Esophagus squamous epithelium (tissue), 5 donors: ENCODE data around the gene DOC2A. TPM values are rescaled to one million over a fixed set of nuclear protein-coding genes. Genes with fewer than 3 reads are reported as not detected.

Experiments
- DNase-seq: peaks from one replicate; lab custom pipeline; 2025; lab: John Stamatoyannopoulos, UW
- H3K27ac ChIP-seq, 4 donors: fragments of 200-600 bp; sonication (generic); one replicate each; pipeline ENCODE4 v1.5.1; 2016 to 2019; ENCODE audit warnings: mild to moderate bottlenecking in 1 of 4
- H3K27me3 ChIP-seq, 4 donors: fragments of 200-600 bp; sonication (generic); 1 replicate in 3 of 4; 2 replicates in 1 of 4; pipeline versions ENCODE4 v1.5.1 to v1.6.0; 2017 to 2021; ENCODE audit warnings: antibody characterized with exemption in 1 of 4
- H3K36me3 ChIP-seq, 3 donors: fragments of 200-600 bp; sonication (generic); one replicate each; pipeline ENCODE4 v1.5.1; 2016 to 2019
- H3K4me1 ChIP-seq, 3 donors: fragments of 200-600 bp; sonication (generic); one replicate each; pipeline ENCODE4 v1.5.1; 2017 to 2019
- H3K4me3 ChIP-seq, 4 donors: fragments of 200-600 bp; sonication (generic); 1 replicate in 3 of 4; 2 replicates in 1 of 4; pipeline ENCODE4 v1.5.1; 2016 to 2019; ENCODE audit warnings: mild to moderate bottlenecking in 2 of 4, moderate library complexity in 1 of 4
- H3K9me3 ChIP-seq, 3 donors: fragments of 200-600 bp; sonication (generic); one replicate each; pipeline ENCODE4 v1.5.1; 2016 to 2019
- CTCF ChIP-seq, 6 experiments: fragments of 450-650 bp in 4 of 6; fragments of 200-600 bp in 2 of 6; sonication (generic) in 2 of 6; IDR thresholded peaks; one replicate each; pipeline ENCODE4 v1.5.1; 2016 to 2019; ENCODE audit warnings: antibody characterized with exemption in 6 of 6, mild to moderate bottlenecking in 4 of 6, moderate library complexity in 4 of 6
- POLR2A ChIP-seq, 4 donors: fragments of 450-650 bp; IDR thresholded peaks; one replicate each; pipeline ENCODE4 v1.6.1; 2017; ENCODE audit warnings: antibody characterized with exemption in 4 of 4, mild to moderate bottlenecking in 4 of 4, moderate library complexity in 3 of 4
- WGBS, 2 donors: methylation state at CpG; one replicate each; pipeline ENCODE4 v1.1.5; 2018; 5-methylcytosine and 5-hydroxymethylcytosine counted together
- intact Hi-C: fragments of 100-400 bp; cut with DNase I; formaldehyde crosslinking; loops from one replicate; pipeline ENCODE4 v1.15.0; 2022
- total RNA-seq, 4 donors: library from RNA; depleted of rRNA; stranded (reverse); fragments of >200 nt; gene quantifications; one replicate each; pipeline ENCODE4 v1.1.0, GENCODE V29; 2016
- donor health status: DM: yes; HTN: yes; CAD: no.

Gene DOC2A
- total RNA-seq, 4 donors from 2014 or later = 0.50 to 0.76 TPM; not detected in 2

DNA sequence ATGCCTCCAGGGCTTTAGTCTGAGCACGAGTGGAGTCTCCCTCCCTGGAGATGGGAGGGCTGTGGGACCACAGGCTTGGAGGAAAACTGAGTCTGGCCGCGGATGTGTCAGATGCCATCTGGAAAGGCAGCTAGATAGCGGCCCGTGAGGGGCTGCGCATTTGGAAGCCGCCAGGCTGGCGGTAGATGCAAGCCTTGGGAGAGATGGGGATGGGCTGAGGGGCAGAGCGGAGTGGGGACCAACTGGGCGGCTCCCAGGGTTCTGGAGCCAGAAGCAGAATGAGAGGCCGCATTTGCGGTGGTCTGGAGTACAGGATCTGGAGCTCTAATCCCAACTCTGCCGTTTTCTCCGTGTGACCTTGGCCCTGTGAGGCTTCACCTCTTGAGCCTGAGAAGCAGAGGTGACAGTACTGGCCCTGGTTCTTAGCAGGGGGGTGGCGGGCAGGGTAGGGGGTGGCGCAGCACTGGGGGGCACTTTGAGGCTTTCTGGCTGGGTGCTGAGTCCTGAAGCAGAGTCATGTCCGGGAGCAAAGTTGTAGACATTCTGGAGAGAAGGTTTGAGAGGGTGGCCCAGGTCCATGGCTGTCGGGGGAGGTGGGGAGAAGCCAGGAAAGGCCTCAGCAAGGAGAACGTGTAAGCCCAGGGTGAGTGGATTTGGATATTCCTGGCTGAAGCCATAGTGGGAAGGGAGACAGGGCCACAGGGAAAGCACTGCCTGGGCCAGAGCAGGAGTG is 8.0 kb downstream of the DOC2A start:
- DNase-seq = no peak
- intact Hi-C loops = no loop called here

DNA sequence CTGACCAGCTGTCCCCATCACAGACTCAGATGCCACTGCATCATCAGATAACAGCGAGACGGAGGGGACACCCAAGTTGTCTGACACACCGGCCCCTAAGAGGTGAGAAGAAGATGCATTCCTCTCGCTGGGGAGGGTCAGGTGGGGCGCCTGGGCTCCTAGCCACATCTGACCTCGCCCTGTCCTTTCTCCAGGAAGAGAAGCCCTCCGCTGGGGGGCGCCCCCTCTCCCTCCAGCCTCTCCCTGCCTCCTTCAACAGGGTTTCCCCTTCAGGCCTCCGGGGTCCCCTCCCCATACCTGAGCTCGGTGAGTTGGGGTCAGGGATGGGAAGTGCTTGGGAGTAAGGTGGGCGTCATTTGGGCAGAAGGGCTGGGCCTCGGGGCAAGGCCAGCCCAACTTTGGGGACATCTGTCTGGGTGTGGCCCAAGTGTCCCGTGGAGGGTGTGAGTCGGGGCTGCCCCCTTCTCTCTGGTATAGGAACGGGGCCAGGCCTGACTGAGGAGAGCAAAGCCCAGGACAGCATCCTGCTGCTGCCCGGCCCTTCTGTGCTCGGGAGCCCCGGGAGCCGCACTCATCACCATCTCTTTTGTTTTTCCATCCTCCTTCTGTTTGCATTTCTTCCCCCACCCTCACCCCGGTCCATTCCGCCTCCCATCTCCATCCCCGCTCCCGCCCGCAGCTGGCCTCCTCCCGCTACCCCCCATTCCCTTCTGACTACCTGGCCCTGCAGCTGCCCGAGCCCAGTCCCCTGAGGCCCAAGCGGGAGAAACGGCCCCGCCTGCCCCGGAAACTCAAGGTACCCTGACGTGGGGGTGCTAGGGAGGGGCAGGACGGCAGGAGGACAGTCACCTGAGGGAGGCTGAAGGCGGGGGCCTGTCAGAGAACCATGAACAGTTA is 9.8 kb downstream of the DOC2A start:
- Histone ChIP-seq H3K4me1 (peaks cover 7 to 22% (median 8%) of the 10 kb centered on the region in 3 donors), H3K9me3 (no peaks in the 10 kb centered on the region), H3K36me3 (peaks cover 0 to 67% (median 10%) of the 10 kb centered on the region in 3 donors), H3K27me3 (no peaks in the 10 kb centered on the region), H3K4me3 (no peak overlapping the region), H3K27ac (no peak overlapping the region)
- DNase-seq = no peak
- TF ChIP-seq POLR2A (IDR thresholded peaks at IDR 0.05) = no peak
- no peak for TF ChIP-seq CTCF (IDR thresholded peaks at IDR 0.05)
- intact Hi-C loops = no loop called here
- WGBS, 2 donors = 83 to 85% methylated on average over 6 to 14 of the region's 33 CpGs

More for the DNA sequence above, 8.0 kb downstream of the DOC2A start:
- Histone ChIP-seq H3K9me3 (no peaks in the 10 kb centered on the region), H3K4me1 (peaks cover 0 to 10% (median 0%) of the 10 kb centered on the region in 3 donors), H3K27ac (no peak overlapping the region), H3K4me3 (no peak overlapping the region), H3K36me3 (peaks cover 0 to 64% (median 10%) of the 10 kb centered on the region in 3 donors), H3K27me3 (peaks cover 0 to 11% (median 0%) of the 10 kb centered on the region in 4 donors)
- 82 to 86% methylated on average over 15 to 17 of the region's 19 CpGs for WGBS, 2 donors
- no peak for TF ChIP-seq POLR2A (IDR thresholded peaks at IDR 0.05)
- TF ChIP-seq CTCF (IDR thresholded peaks at IDR 0.05) = no peak

DNA sequence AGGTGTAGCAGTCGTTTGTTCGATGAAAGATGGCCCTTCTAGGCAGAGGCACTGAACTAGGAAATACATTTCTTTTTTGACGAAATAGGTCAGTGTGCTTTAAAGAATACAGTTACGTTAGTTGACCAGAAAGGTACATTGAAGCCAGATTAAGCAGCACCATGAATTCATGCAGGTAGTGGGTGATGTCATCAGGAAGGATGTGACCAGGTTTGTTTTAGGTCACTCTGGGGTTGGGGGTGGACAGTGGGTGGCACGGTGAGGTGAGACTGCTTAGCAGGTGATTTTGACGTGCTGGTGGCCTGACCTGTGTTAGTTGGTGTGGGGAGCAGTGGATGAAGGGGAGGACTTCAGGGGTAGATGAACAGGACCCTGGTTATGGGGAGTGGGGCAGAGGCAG is 11.2 kb downstream of the DOC2A start:
- WGBS, 2 donors = 88 to 90% methylated on average over 6 of the region's 6 CpGs
- Histone ChIP-seq H3K27ac (no peak overlapping the region), H3K36me3 (peaks cover 0 to 67% (median 10%) of the 10 kb centered on the region in 3 donors), H3K4me1 (peaks cover 10 to 19% (median 14%) of the 10 kb centered on the region in 3 donors), H3K27me3 (no peaks in the 10 kb centered on the region), H3K4me3 (no peak overlapping the region), H3K9me3 (no peaks in the 10 kb centered on the region)
- TF ChIP-seq POLR2A (IDR thresholded peaks at IDR 0.05) (no peak), CTCF (IDR thresholded peaks at IDR 0.05) (no peak)
- no peak for DNase-seq
- intact Hi-C loops = no loop called here

GRCh38 chr16:29996766-29997250 is 14.0 kb downstream of the DOC2A start:
- intact Hi-C loops = no loop called here
- no peak for DNase-seq
- H3K4me1 ChIP-seq = peaks cover 19 to 35% (median 20%) of the 10 kb centered on the region in 3 donors
- TF ChIP-seq CTCF (IDR thresholded peaks at IDR 0.05) (no peak), POLR2A (IDR thresholded peaks at IDR 0.05) (no peak)
- WGBS, 2 donors = 21 to 36% methylated on average over 5 to 9 of the region's 9 CpGs
- no peaks in the 10 kb centered on the region for H3K27me3 ChIP-seq
- H3K27ac ChIP-seq = peak overlapping the region; percentile 90 to 98 (median 96)
- H3K36me3 ChIP-seq = peaks cover 0 to 66% (median 24%) of the 10 kb centered on the region in 3 donors
- H3K9me3 ChIP-seq = no peaks in the 10 kb centered on the region
- peak overlapping the region; percentile 58 to 96 (median 82) for H3K4me3 ChIP-seq
